IMR-90 (cell line): ENCODE data around the gene ZNF362.

Experiments used
- CEBPB ChIP-seq: IDR thresholded peaks from 2 replicates; pipeline ENCODE4 v1.6.1; 2012; ENCODE audit warnings: low read depth, low read length, improper control_type of control experiment
- CTCF ChIP-seq: conservative IDR thresholded peaks from 2 replicates; pipeline ENCODE4 v1.5.1; 2012; ENCODE audit warnings: mild to moderate bottlenecking, low read depth, low read length, improper control_type of control experiment
- ELK1 ChIP-seq: fragments of 150-350 bp; IDR thresholded peaks from 2 replicates; pipeline ENCODE4 v1.6.1; 2016; ENCODE audit warnings: low read depth, mild to moderate bottlenecking, low read length, moderate library complexity, borderline replicate concordance
- MAFK ChIP-seq: IDR thresholded peaks from 2 replicates; pipeline ENCODE4 v1.6.1; 2012; ENCODE audit warnings: low read depth, low read length, improper control_type of control experiment
- POLR2A ChIP-seq: IDR thresholded peaks from 2 replicates; pipeline ENCODE4 v1.6.1; 2012; ENCODE audit warnings: mild to moderate bottlenecking, low read depth, low read length
- RAD21 ChIP-seq: IDR thresholded peaks from 2 replicates; pipeline ENCODE4 v1.6.1; 2012; ENCODE audit warnings: low read length, improper control_type of control experiment
- RCOR1 ChIP-seq: IDR thresholded peaks from 2 replicates; pipeline ENCODE4 v1.6.1; 2012; ENCODE audit warnings: mild to moderate bottlenecking, low read length, improper control_type of control experiment; ENCODE audit not compliant: insufficient replicate concordance
- SMC3 ChIP-seq: fragments of 150-350 bp; IDR thresholded peaks from 2 replicates; pipeline ENCODE4 v1.6.1; 2016; ENCODE audit warnings: low read depth, mild to moderate bottlenecking, antibody characterized with exemption, low read length, moderate library complexity
- USF2 ChIP-seq: fragments of 150-350 bp; IDR thresholded peaks from 2 replicates; pipeline ENCODE4 v1.6.1; 2017; ENCODE audit warnings: mild to moderate bottlenecking, antibody characterized with exemption, low read length, low read depth

- no peak for TF ChIP-seq POLR2A
- TF ChIP-seq CTCF, result no peak
- no peak for TF ChIP-seq ELK1
- TF ChIP-seq USF2, result no peak
- no peak for TF ChIP-seq RAD21
- peak; percentile 90 for TF ChIP-seq CEBPB
- no peak for TF ChIP-seq SMC3
- no peak for TF ChIP-seq MAFK
- TF ChIP-seq RCOR1, result no peak
These were observed 44.4 kb downstream of the ZNF362 start for GRCh38 chr1:33300673-33301072.
